GM12892 (cell line): Measurements from ENCODE around the gene SUMO2. TPM values are rescaled to one million over a fixed set of nuclear protein-coding genes. Genes with fewer than 3 reads are reported as not detected.
A peak's percentile ranks its signal among the peaks of the same experiment; 100 is the strongest.

Experiments used
- DNase-seq: peaks from one replicate; pipeline ENCODE4 v3.0.0; 2011; ENCODE audit not compliant: insufficient read length
- FAIRE-seq: peaks from 2 replicates; lab custom pipeline; 2011; peaks lifted over from hg19 to GRCh38; lab: Jason Lieb, UNC
- POLR2A ChIP-seq: IDR thresholded peaks from 2 replicates; pipeline ENCODE4 v1.6.1; 2011; ENCODE audit warnings: low read depth, low read length, control low read depth
- POLR2AphosphoS5 ChIP-seq: IDR thresholded peaks from 2 replicates; pipeline ENCODE4 v1.6.1; 2011; ENCODE audit warnings: low read depth, low read length, control low read depth
- TAF1 ChIP-seq: IDR thresholded peaks from 2 replicates; pipeline ENCODE4 v1.6.1; 2011; ENCODE audit warnings: low read depth, mild to moderate bottlenecking, control low read depth, low read length, borderline replicate concordance
- polyA plus RNA-seq: library from polyadenylated mRNA; unstranded; fragments of >200 nt; gene quantifications from one replicate; pipeline ENCODE4 v1.2.1, GENCODE V29; 2012; ENCODE audit warnings: missing spikeins, inconsistent platforms; ENCODE audit not compliant: missing spikeins

SUMO2 gene
- 300 TPM for polyA plus RNA-seq

GRCh38 chr17:75182569-75183436 lies at the start of gene SUMO2:
TSS of gene SUMO2 (minus strand) at chr17:75182959. CDS start at chr17:75182834, 125 bp downstream.
- DNase-seq (peak; percentile 98), FAIRE-seq (peak; percentile 95)
- TF ChIP-seq POLR2A (peak; percentile 80; the same call in 1 of the 2 replicates), POLR2AphosphoS5 (peak; percentile 68; the same call in 1 of the 2 replicates), TAF1 (peak; percentile 66)

GRCh38 chr17:75231741-75232464 lies 49.1 kb upstream of the SUMO2 start:
- no peak for FAIRE-seq
- TF ChIP-seq POLR2A, result no peak
- TF ChIP-seq POLR2AphosphoS5, result no peak
- no peak for TF ChIP-seq TAF1
- no peak for DNase-seq

GRCh38 chr17:75231071-75231470 lies 48.3 kb upstream of the SUMO2 start:
- no peak for FAIRE-seq
- no peak for DNase-seq
- TF ChIP-seq POLR2AphosphoS5 (no peak), TAF1 (no peak), POLR2A (no peak)

- DNase-seq (no peak), FAIRE-seq (no peak)
- TF ChIP-seq POLR2A (no peak), TAF1 (no peak), POLR2AphosphoS5 (no peak)
Measured at GRCh38 chr17:75228847-75229246, 46.1 kb upstream of the SUMO2 start.

- DNase-seq (no peak), FAIRE-seq (no peak)
- TF ChIP-seq POLR2AphosphoS5 (no peak), TAF1 (no peak), POLR2A (no peak)
Measured at GRCh38 chr17:75228305-75228704, 45.5 kb upstream of the SUMO2 start.

GRCh38 chr17:75227729-75228128 lies 45.0 kb upstream of the SUMO2 start:
- no peak for DNase-seq
- FAIRE-seq, result no peak
- TF ChIP-seq TAF1 (no peak), POLR2AphosphoS5 (no peak), POLR2A (no peak)

GRCh38 chr17:75225016-75225415 lies 42.3 kb upstream of the SUMO2 start:
- TF ChIP-seq POLR2AphosphoS5 (no peak), POLR2A (no peak), TAF1 (no peak)
- FAIRE-seq, result no peak
- DNase-seq, result no peak

- FAIRE-seq (no peak), DNase-seq (no peak)
- no peak for TF ChIP-seq TAF1
- no peak for TF ChIP-seq POLR2AphosphoS5
- TF ChIP-seq POLR2A, result no peak
Measured at GRCh38 chr17:75219815-75220214, 37.1 kb upstream of the SUMO2 start.

GRCh38 chr17:75218131-75218530 lies 35.4 kb upstream of the SUMO2 start:
- TF ChIP-seq TAF1 (no peak), POLR2A (no peak)
- DNase-seq, result no peak
- no peak for FAIRE-seq

- no peak for FAIRE-seq
- no peak for TF ChIP-seq POLR2A
- TF ChIP-seq TAF1, result no peak
- no peak for TF ChIP-seq POLR2AphosphoS5
- DNase-seq, result no peak
Measured at GRCh38 chr17:75209061-75209460, 26.3 kb upstream of the SUMO2 start.

GRCh38 chr17:75208161-75208560 lies 25.4 kb upstream of the SUMO2 start:
- TF ChIP-seq POLR2A (no peak), TAF1 (no peak)
- DNase-seq (no peak), FAIRE-seq (no peak)
